OCI-LY1 (cell line): Measurements from ENCODE around the gene SPOCK1.

Experiments
- H2AFZ ChIP-seq: fragments of 200-600 bp; sonication (generic), shearing (Covaris generic); 2 replicates; pipeline ENCODE4 v1.6.0; 2014; ENCODE audit warnings: antibody characterized with exemption, mild to moderate bottlenecking, low read length
- H3F3A ChIP-seq: fragments of 200-600 bp; sonication (generic), shearing (Covaris generic); 2 replicates; pipeline ENCODE4 v1.6.0; 2014; ENCODE audit warnings: mild to moderate bottlenecking, antibody characterized with exemption, low read length, moderate library complexity; ENCODE audit not compliant: insufficient read depth
- H3K27ac ChIP-seq: fragments of 200-600 bp; sonication (generic); 2 replicates; pipeline ENCODE4 v1.5.1; 2014; ENCODE audit warnings: low read length, mixed run types, mild to moderate bottlenecking, low read depth; ENCODE audit not compliant: poor library complexity, severe bottlenecking
- H3K27me3 ChIP-seq: fragments of 200-600 bp; sonication (generic); 2 replicates; pipeline ENCODE4 v1.6.0; 2014; ENCODE audit warnings: antibody characterized with exemption, mild to moderate bottlenecking, low read length, moderate library complexity; ENCODE audit not compliant: insufficient read depth
- H3K36me3 ChIP-seq: fragments of 200-600 bp; sonication (generic); 2 replicates; pipeline ENCODE4 v1.6.1; 2014; ENCODE audit warnings: mild to moderate bottlenecking, antibody characterized with exemption, low read length, moderate library complexity, mixed read lengths; ENCODE audit not compliant: insufficient read depth
- H3K4me1 ChIP-seq: fragments of 200-600 bp; sonication (generic); 2 replicates; pipeline ENCODE4 v1.5.1; 2014; ENCODE audit warnings: mild to moderate bottlenecking, low read length, moderate library complexity; ENCODE audit not compliant: insufficient read depth, severe bottlenecking
- H3K4me2 ChIP-seq: fragments of 200-600 bp; sonication (generic), shearing (Covaris generic); 2 replicates; pipeline ENCODE4 v1.6.1; 2014; ENCODE audit warnings: low read length
- H3K4me3 ChIP-seq: fragments of 200-600 bp; sonication (generic); 2 replicates; pipeline ENCODE4 v1.5.1; 2014; ENCODE audit warnings: low read length, low read depth, mild to moderate bottlenecking, mixed read lengths; ENCODE audit not compliant: poor library complexity, severe bottlenecking
- H3K79me2 ChIP-seq: fragments of 200-600 bp; shearing (Covaris generic); 2 replicates; pipeline ENCODE4 v1.6.1; 2016; ENCODE audit warnings: mixed run types, low read length, mixed read lengths; ENCODE audit not compliant: insufficient read depth
- H3K9ac ChIP-seq: fragments of 200-600 bp; sonication (generic), shearing (Covaris generic); 2 replicates; pipeline ENCODE4 v1.6.1; 2014; ENCODE audit warnings: mild to moderate bottlenecking, low read length, mixed read lengths
- H3K9me2 ChIP-seq: fragments of 200-600 bp; sonication (generic), shearing (Covaris generic); 2 replicates; pipeline ENCODE4 v1.6.1; 2014; ENCODE audit warnings: low read depth, mild to moderate bottlenecking, low read length, mixed read lengths
- H3K9me3 ChIP-seq: fragments of 200-600 bp; shearing (Covaris generic); 2 replicates; pipeline ENCODE4 v1.6.1; 2014; ENCODE audit warnings: low read length, mixed read lengths
- H4K20me1 ChIP-seq: fragments of 200-600 bp; sonication (generic), shearing (Covaris generic); 2 replicates; pipeline ENCODE4 v1.6.0; 2016; ENCODE audit warnings: mild to moderate bottlenecking, low read length; ENCODE audit not compliant: insufficient read depth
- CTCF ChIP-seq: fragments of 200-600 bp; sonication (generic), shearing (Covaris generic); IDR thresholded peaks from 2 replicates; pipeline ENCODE4 v1.5.1; 2017; ENCODE audit warnings: mild to moderate bottlenecking, antibody characterized with exemption, low read length, moderate library complexity, mixed read lengths
- EZH2 ChIP-seq: fragments of 200-600 bp; sonication (generic), shearing (Covaris generic); IDR thresholded peaks from 2 replicates; pipeline ENCODE4 v1.8.0; 2017; ENCODE audit warnings: borderline replicate concordance, mixed run types, mild to moderate bottlenecking, antibody characterized with exemption, low read length, moderate library complexity, mixed read lengths

Gene SPOCK1

GRCh38 chr5:137214446-137215189 lies 284.5 kb downstream of the SPOCK1 start:
- no peaks in the 10 kb centered on the region for H3K4me1 ChIP-seq
- H3F3A ChIP-seq, result no peaks in the 10 kb centered on the region
- no peak overlapping the region for H3K27ac ChIP-seq
- H3K9me2 ChIP-seq, result no peaks in the 10 kb centered on the region
- no peaks in the 10 kb centered on the region for H3K9me3 ChIP-seq
- H4K20me1 ChIP-seq, result no peaks in the 10 kb centered on the region
- TF ChIP-seq EZH2, result no peak
- no peak for TF ChIP-seq CTCF
- H3K4me2 ChIP-seq, result no peak overlapping the region
- H2AFZ ChIP-seq, result no peak overlapping the region
- H3K79me2 ChIP-seq, result no peaks in the 10 kb centered on the region
- H3K36me3 ChIP-seq, result no peaks in the 10 kb centered on the region
- no peak overlapping the region for H3K4me3 ChIP-seq
- H3K27me3 ChIP-seq, result no peaks in the 10 kb centered on the region
- H3K9ac ChIP-seq, result no peak overlapping the region

GRCh38 chr5:137212471-137212870 lies 286.7 kb downstream of the SPOCK1 start:
- H3K27me3 ChIP-seq, result no peaks in the 10 kb centered on the region
- no peaks in the 10 kb centered on the region for H3K4me1 ChIP-seq
- no peaks in the 10 kb centered on the region for H4K20me1 ChIP-seq
- H3K4me2 ChIP-seq, result no peak overlapping the region
- no peaks in the 10 kb centered on the region for H3K36me3 ChIP-seq
- TF ChIP-seq CTCF, result no peak
- TF ChIP-seq EZH2, result no peak
- no peaks in the 10 kb centered on the region for H3F3A ChIP-seq
- H2AFZ ChIP-seq, result no peak overlapping the region
- H3K4me3 ChIP-seq, result no peak overlapping the region
- no peak overlapping the region for H3K27ac ChIP-seq
- H3K9me3 ChIP-seq, result no peaks in the 10 kb centered on the region
- H3K9ac ChIP-seq, result no peak overlapping the region
- no peaks in the 10 kb centered on the region for H3K79me2 ChIP-seq
- no peaks in the 10 kb centered on the region for H3K9me2 ChIP-seq

GRCh38 chr5:137209232-137209809 lies 289.8 kb downstream of the SPOCK1 start:
- TF ChIP-seq EZH2 (no peak), CTCF (no peak)
- Histone ChIP-seq H3K36me3 (no peaks in the 10 kb centered on the region), H3K79me2 (no peaks in the 10 kb centered on the region), H3K27me3 (no peaks in the 10 kb centered on the region), H3K4me2 (no peak overlapping the region), H3K27ac (no peak overlapping the region), H4K20me1 (no peaks in the 10 kb centered on the region), H3K4me1 (no peaks in the 10 kb centered on the region), H3K9me3 (no peaks in the 10 kb centered on the region), H3K9ac (no peak overlapping the region), H2AFZ (no peak overlapping the region), H3F3A (no peaks in the 10 kb centered on the region), H3K4me3 (no peak overlapping the region), H3K9me2 (no peaks in the 10 kb centered on the region)
